Kidney epithelial cell (primary cell): ENCODE data around the gene ZNF777. TPM values are rescaled to one million over a fixed set of nuclear protein-coding genes. Genes with fewer than 3 reads are reported as not detected.

ENCODE experiments used
- DNase-seq: peaks from one replicate; pipeline ENCODE4 v3.0.0-alpha.2; 2010; ENCODE audit warnings: low read depth
- H3K27me3 ChIP-seq: 2 replicates; pipeline ENCODE4 v1.6.0; 2011; ENCODE audit warnings: low read length; ENCODE audit not compliant: control insufficient read depth, insufficient read depth
- H3K36me3 ChIP-seq: 2 replicates; pipeline ENCODE4 v1.5.1; 2011; ENCODE audit warnings: low read length; ENCODE audit not compliant: control insufficient read depth, insufficient read depth
- H3K4me3 ChIP-seq: 2 replicates; pipeline ENCODE4 v1.5.1; 2011; ENCODE audit warnings: low read depth, mild to moderate bottlenecking, control low read depth, low read length
- total RNA-seq: library from RNA; depleted of rRNA; stranded (reverse); fragments of >200 nt; gene quantifications from 2 replicates; pipeline ENCODE4 v1.2.3, GENCODE V29; 2015
- TF ChIP-seq, protein P1 (sequence below): IDR thresholded peaks from 2 replicates; pipeline ENCODE4 v1.5.1; 2011; ENCODE audit warnings: mild to moderate bottlenecking, moderate library complexity, low read length, control low read depth, inconsistent platforms; ENCODE audit not compliant: insufficient read depth, poor library complexity, severe bottlenecking

Gene ZNF777
- total RNA-seq, 1 donor from 2014 or later, result 14.4 TPM

DNA sequence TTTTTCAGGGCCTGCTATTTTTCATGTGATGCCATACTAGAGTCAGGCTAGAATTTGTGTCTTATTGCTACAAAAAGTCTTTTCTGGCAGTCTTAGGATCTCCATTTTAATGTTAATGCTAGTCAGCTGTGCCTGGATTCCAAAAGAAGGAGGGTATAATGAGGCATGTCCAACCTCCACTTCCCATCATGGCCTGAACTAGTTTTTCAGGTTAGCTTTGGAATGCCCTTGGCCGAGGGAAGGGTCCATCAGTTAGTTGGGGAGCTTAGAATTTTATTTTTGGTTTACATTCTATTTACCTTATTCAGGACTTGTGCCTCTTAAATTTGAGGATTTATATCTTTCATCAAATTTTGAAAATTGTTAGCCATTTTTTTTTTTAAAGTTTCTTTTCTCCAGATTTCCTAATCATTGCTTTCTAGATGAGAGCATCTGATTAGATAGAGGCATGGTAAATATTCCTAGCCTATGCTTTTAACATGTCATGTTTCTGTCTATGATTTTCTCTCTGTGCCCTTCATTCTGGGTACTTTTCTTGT, 6.5 kb upstream of the ZNF777 start:
- H3K4me3 ChIP-seq, result no peak overlapping the region
- TF ChIP-seq, protein P1, sequence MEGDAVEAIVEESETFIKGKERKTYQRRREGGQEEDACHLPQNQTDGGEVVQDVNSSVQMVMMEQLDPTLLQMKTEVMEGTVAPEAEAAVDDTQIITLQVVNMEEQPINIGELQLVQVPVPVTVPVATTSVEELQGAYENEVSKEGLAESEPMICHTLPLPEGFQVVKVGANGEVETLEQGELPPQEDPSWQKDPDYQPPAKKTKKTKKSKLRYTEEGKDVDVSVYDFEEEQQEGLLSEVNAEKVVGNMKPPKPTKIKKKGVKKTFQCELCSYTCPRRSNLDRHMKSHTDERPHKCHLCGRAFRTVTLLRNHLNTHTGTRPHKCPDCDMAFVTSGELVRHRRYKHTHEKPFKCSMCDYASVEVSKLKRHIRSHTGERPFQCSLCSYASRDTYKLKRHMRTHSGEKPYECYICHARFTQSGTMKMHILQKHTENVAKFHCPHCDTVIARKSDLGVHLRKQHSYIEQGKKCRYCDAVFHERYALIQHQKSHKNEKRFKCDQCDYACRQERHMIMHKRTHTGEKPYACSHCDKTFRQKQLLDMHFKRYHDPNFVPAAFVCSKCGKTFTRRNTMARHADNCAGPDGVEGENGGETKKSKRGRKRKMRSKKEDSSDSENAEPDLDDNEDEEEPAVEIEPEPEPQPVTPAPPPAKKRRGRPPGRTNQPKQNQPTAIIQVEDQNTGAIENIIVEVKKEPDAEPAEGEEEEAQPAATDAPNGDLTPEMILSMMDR, result no peak
- no peak for DNase-seq
- H3K36me3 ChIP-seq, result no peaks in the 10 kb centered on the region
- H3K27me3 ChIP-seq, result no peaks in the 10 kb centered on the region

DNA sequence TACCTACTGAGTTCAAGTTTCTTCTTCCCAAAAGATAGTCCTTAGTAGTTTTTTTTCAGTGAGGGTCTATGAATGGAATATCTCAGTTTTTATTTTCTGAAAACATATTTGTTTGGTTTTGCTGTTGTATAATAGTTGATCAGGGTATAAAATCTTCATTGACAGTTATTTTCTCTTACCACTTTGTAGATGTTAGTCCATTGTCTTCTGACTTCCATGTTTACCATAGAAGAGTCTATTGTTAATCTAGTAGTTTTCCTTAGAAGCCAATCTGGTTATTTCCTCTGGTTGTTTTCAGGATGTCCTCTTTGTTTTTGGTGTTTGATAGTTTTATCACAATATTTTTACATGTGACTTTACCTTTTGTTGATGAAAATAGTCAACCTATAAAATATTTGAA, 5.5 kb upstream of the ZNF777 start:
- Histone ChIP-seq H3K36me3 (no peaks in the 10 kb centered on the region), H3K4me3 (no peak overlapping the region), H3K27me3 (no peaks in the 10 kb centered on the region)
- TF ChIP-seq, protein P1, result no peak
- no peak for DNase-seq

DNA sequence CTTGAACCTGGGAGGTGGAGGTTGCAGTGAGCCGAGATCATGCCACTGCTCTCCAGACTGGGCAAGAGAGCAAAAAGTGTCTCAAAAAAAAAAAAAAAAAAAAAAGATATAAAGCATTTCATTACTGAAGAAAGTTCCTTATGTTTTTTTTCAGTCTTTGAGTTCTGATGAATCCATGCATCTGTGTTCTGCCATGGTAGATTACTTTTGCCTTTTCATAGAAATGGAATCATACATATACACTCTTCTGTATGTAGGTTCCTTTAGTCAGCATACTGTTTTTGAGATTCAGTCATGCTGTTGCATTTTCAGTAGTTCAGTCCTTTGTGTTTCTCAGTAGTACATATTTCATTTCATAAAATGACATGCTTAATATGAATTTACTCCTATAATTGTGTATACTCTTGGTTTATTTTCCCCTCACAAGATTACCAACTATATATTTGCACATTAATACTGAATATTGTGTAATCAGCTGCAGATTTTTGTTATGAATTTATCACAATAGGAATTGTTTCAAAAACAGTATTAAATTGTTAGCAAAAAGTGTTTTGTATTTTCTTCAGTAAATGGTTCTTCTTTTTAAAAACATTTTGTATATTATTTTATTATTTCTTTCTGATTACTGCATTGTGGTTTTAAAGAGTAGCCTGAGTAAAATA, 2.8 kb upstream of the ZNF777 start:
- no peak for DNase-seq
- TF ChIP-seq, protein P1, result no peak
- H3K27me3 ChIP-seq, result no peaks in the 10 kb centered on the region
- H3K36me3 ChIP-seq, result no peaks in the 10 kb centered on the region
- H3K4me3 ChIP-seq, result no peak overlapping the region

DNA sequence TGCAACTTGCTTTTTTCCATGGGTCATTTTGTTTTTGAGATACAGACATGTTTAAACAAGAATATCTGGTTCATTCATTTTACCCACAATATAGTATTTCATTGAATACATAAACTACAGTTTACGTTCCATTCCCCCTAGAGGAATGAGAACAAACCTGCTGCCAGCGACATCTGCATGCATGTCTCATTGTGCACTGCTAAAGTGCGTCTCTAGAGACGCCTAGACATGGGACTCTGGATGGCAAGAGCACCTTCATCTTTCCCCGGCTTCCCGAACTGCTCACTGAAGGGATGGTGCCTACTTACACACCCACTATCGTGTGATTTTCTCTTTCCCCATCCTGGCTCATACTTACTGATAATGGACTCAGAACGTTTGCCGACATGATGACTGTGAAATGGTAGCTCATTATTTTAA, 1.2 kb upstream of the ZNF777 start:
- TF ChIP-seq, protein P1, result no peak
- H3K36me3 ChIP-seq, result no peaks in the 10 kb centered on the region
- H3K27me3 ChIP-seq, result no peaks in the 10 kb centered on the region
- DNase-seq, result no peak
- no peak overlapping the region for H3K4me3 ChIP-seq

DNA sequence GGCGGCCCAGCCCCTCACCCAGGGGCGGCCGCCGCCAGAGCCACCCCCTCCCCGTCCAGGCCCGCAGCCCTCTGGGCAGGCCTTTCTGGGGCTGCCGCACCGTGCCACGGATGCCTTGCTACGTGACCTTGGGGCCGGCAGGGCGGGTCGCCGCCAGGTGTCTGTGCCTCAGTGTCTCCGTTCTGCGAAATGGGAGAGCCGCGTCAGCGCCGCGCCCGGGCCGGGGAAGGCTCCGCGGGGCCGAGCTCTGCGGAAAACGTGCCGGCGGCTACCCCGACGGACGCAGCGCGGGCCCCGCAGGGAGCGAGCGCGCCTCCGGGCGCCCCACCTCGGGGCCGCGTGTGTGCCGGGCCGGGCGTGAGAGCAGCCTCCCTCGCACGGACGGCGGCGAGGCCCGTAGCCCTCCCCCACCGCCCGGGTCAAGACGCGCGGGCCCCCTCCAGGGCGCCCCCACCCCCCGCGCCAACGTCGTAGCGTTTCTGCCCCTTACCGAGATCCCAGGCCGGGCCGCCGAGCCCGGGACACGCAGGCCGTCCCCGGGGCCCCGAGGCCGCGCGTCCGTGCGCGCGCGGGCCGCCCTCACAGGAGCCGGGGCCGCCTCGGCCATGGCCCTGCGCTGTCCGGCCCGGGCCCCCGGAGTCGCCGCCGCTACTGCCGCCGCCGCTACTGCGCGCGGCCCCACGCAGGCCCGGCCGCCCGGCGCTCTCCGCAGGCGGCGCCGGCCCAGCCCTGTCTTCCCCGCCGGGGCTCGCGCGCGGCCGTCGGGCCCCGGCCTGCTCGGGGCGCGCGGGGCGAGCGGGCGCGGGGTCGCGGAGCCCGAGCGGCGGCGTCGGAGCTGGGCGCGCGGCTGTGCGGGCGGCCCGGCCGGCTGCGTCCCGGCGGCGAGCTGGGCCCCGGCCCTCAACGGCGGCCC, 1.1 kb downstream of the ZNF777 start:
- Histone ChIP-seq H3K4me3 (peak overlapping the region; percentile 70), H3K36me3 (no peaks in the 10 kb centered on the region), H3K27me3 (no peaks in the 10 kb centered on the region)
- no peak for DNase-seq
- TF ChIP-seq, protein P1, result no peak
